Glomerular endothelial cell (primary cell): Measurements from ENCODE around the gene NOTUM. TPM values are rescaled to one million over a fixed set of nuclear protein-coding genes. Genes with fewer than 3 reads are reported as not detected.

Experiments used
- DNase-seq: peaks from one replicate; pipeline ENCODE4 v3.0.0-alpha.2; 2011; ENCODE audit warnings: low read depth, low spot score; ENCODE audit errors: extremely low read depth
- total RNA-seq: library from RNA; depleted of rRNA; stranded (reverse); fragments of >200 nt; gene quantifications from 2 replicates; pipeline ENCODE4 v1.2.3, GENCODE V29; 2015

Gene NOTUM
- total RNA-seq, 1 donor from 2014 or later: not detected

- DNase-seq: no peak
These were observed 20.2 kb downstream of the NOTUM start for GRCh38 chr17:81940538-81941483.

- no peak for DNase-seq
These were observed 21.1 kb downstream of the NOTUM start for GRCh38 chr17:81939881-81940385.

- DNase-seq: no peak
These were observed 21.8 kb downstream of the NOTUM start for GRCh38 chr17:81939218-81939617.

GRCh38 chr17:81935709-81936084 is 25.3 kb downstream of the NOTUM start:
- no peak for DNase-seq

- no peak for DNase-seq
These were observed 25.9 kb downstream of the NOTUM start for GRCh38 chr17:81934850-81935708.

GRCh38 chr17:81934098-81934757 is 26.8 kb downstream of the NOTUM start:
- DNase-seq: no peak

GRCh38 chr17:81933178-81933699 is 27.7 kb downstream of the NOTUM start:
- no peak for DNase-seq

GRCh38 chr17:81932333-81932983 is 28.5 kb downstream of the NOTUM start:
- DNase-seq: no peak

GRCh38 chr17:81931557-81932332 is 29.2 kb downstream of the NOTUM start:
- DNase-seq: no peak

GRCh38 chr17:81931189-81931556 is 29.8 kb downstream of the NOTUM start:
- DNase-seq: no peak

GRCh38 chr17:81930142-81931125 is 30.6 kb downstream of the NOTUM start:
- no peak for DNase-seq

GRCh38 chr17:81929253-81930141 is 31.5 kb downstream of the NOTUM start:
- DNase-seq: no peak

GRCh38 chr17:81928544-81929252 is 32.3 kb downstream of the NOTUM start:
- no peak for DNase-seq

GRCh38 chr17:81927653-81928543 is 33.1 kb downstream of the NOTUM start, which contains the start of gene MAFG:
Gene MAFG, minus strand, starts transcription at chr17:81927735. Its CDS starts 4,550 bp downstream, at chr17:81923185.
- peak; percentile 33 for DNase-seq

- no peak for DNase-seq
These were observed 33.8 kb downstream of the NOTUM start for GRCh38 chr17:81927152-81927652.
